Erythroblast (primary cell): ENCODE data around the gene PSMD6.

Experiments
- GATA1 ChIP-seq: IDR thresholded peaks from 2 replicates; pipeline ENCODE4 v1.6.1; 2011; ENCODE audit warnings: low read depth, mild to moderate bottlenecking, control low read depth, low read length, moderate library complexity
- POLR2A ChIP-seq: IDR thresholded peaks from 2 replicates; pipeline ENCODE4 v1.6.1; 2011; ENCODE audit warnings: mild to moderate bottlenecking, low read length

- TF ChIP-seq POLR2A (no peak), GATA1 (no peak)
These were observed 19.7 kb downstream of the PSMD6 start for GRCh38 chr3:64003589-64003988.
